ENCODE results near the gene SEBOX. TPM values are rescaled to one million over a fixed set of nuclear protein-coding genes. Genes with fewer than 3 reads are reported as not detected.

SEBOX gene
- total and polyA plus RNA-seq, 2 experiments from 2014 or later: not detected

- TF ChIP-seq ZNF462 (CRISPR knock-in tag; IDR thresholded peaks at IDR 0.05): no peak
- no peak for TF ChIP-seq EZH2phosphoT487 (IDR thresholded peaks at IDR 0.05; ENCODE audit: unreplicated experiment)
- no peak for TF ChIP-seq ZNF114 (CRISPR knock-in tag; IDR thresholded peaks at IDR 0.05)
- no peak for TF ChIP-seq NANOG (IDR thresholded peaks at IDR 0.05; ENCODE audit: borderline replicate concordance)
- no peak for TF ChIP-seq ETS1 (IDR thresholded peaks at IDR 0.05)
- TF ChIP-seq JUNB (IDR thresholded peaks at IDR 0.05; ENCODE audit: unreplicated experiment): no peak
These were observed 20.4 kb upstream of the SEBOX start (continued) for GRCh38 chr17:28385406-28385805.

GRCh38 chr17:28385037-28385400, 20.0 kb upstream of the SEBOX start:
- H4K20me1 ChIP-seq (replicated peaks; ENCODE audit: insufficient read depth): no peaks in the 10 kb centered on the region
- Mint-ChIP-seq H3K4me1 (peaks cover 11% of the 10 kb centered on the region), H3K27ac (no peak overlapping the region), H3K36me3 (ENCODE audit: low read depth) (peaks cover 3% of the 10 kb centered on the region), H3K27me3 (ENCODE audit: insufficient read depth, low read depth, poor library complexity) (peaks cover 62% of the 10 kb centered on the region), H3K4me3 (peak overlapping the region; percentile 87), H3K9me3 (no peaks in the 10 kb centered on the region; the same call in 2 of the 3 replicates)
- no peak overlapping the region for H3K27ac ChIP-seq (ENCODE audit: low read depth)
- peaks cover 66% of the 10 kb centered on the region for H3K27me3 ChIP-seq (ENCODE audit: insufficient read depth)
- H3K36me3 ChIP-seq (ENCODE audit: insufficient read depth): no peaks in the 10 kb centered on the region
- DNase-seq (ENCODE audit: low spot score) (peak; percentile 48), ATAC-seq (peak; percentile 39)
- peak overlapping the region; percentile 95 for H3K4me2 ChIP-seq
- no peaks in the 10 kb centered on the region for H3K79me2 ChIP-seq (replicated peaks; ENCODE audit: insufficient read depth)
- H3K9me2 ChIP-seq (ENCODE audit: insufficient read depth): no peaks in the 10 kb centered on the region
- peaks cover 11% of the 10 kb centered on the region; the same call in 1 of the 2 replicates for H3K4me1 ChIP-seq (ENCODE audit: insufficient read depth)
- TF ChIP-seq REST (IDR thresholded peaks at IDR 0.05; ENCODE audit: unreplicated experiment): no peak
- TF ChIP-seq JUNB (IDR thresholded peaks at IDR 0.05; ENCODE audit: unreplicated experiment): no peak
- TF ChIP-seq, protein P1, sequence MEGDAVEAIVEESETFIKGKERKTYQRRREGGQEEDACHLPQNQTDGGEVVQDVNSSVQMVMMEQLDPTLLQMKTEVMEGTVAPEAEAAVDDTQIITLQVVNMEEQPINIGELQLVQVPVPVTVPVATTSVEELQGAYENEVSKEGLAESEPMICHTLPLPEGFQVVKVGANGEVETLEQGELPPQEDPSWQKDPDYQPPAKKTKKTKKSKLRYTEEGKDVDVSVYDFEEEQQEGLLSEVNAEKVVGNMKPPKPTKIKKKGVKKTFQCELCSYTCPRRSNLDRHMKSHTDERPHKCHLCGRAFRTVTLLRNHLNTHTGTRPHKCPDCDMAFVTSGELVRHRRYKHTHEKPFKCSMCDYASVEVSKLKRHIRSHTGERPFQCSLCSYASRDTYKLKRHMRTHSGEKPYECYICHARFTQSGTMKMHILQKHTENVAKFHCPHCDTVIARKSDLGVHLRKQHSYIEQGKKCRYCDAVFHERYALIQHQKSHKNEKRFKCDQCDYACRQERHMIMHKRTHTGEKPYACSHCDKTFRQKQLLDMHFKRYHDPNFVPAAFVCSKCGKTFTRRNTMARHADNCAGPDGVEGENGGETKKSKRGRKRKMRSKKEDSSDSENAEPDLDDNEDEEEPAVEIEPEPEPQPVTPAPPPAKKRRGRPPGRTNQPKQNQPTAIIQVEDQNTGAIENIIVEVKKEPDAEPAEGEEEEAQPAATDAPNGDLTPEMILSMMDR (conservative IDR thresholded peaks at IDR 0.05; ENCODE audit: low read depth in 2 of 2): no peak
- TF ChIP-seq CREB1 (CRISPR knock-in tag; IDR thresholded peaks at IDR 0.05; ENCODE audit: low read depth): no peak
- no peak for TF ChIP-seq NANOG (IDR thresholded peaks at IDR 0.05; ENCODE audit: borderline replicate concordance)
- TF ChIP-seq STAT1 (IDR thresholded peaks at IDR 0.05; ENCODE audit: unreplicated experiment): no peak
- H3F3A ChIP-seq (replicated peaks; ENCODE audit: low read depth): 0 out of 2 replicates have a peak, but pooled peaks cover 7% of the 10 kb centered on the region
- peak overlapping the region; percentile 90 for H3K4me3 ChIP-seq
- H2AFZ ChIP-seq: peak overlapping the region; percentile 96
